ENCODE results near the gene TARP.

Gene TARP

GRCh38 chr7:38296059-38296857 lies 22.8 kb upstream of the TARP start:
- no peaks in the 10 kb centered on the region for H3K36me3 ChIP-seq (ENCODE audit: control insufficient read depth, insufficient read depth, low read length)
- no peak overlapping the region for H3K27ac ChIP-seq
- H3K79me2 ChIP-seq: no peaks in the 10 kb centered on the region
- H3K4me2 ChIP-seq (ENCODE audit: low read length): no peak overlapping the region
- H3K4me1 ChIP-seq: no peaks in the 10 kb centered on the region
- no peaks in the 10 kb centered on the region for H3K27me3 ChIP-seq (ENCODE audit: control insufficient read depth, insufficient read depth, low read length)
- H3K9ac ChIP-seq: no peak overlapping the region
- no peak overlapping the region for H2AFZ ChIP-seq
- H3K9me3 ChIP-seq (ENCODE audit: control insufficient read depth, low read length): no peaks in the 10 kb centered on the region
- no peak overlapping the region for H3K4me3 ChIP-seq (ENCODE audit: low read depth, low read length)
- TF ChIP-seq CTCF (IDR thresholded peaks at IDR 0.05): no peak

DNA sequence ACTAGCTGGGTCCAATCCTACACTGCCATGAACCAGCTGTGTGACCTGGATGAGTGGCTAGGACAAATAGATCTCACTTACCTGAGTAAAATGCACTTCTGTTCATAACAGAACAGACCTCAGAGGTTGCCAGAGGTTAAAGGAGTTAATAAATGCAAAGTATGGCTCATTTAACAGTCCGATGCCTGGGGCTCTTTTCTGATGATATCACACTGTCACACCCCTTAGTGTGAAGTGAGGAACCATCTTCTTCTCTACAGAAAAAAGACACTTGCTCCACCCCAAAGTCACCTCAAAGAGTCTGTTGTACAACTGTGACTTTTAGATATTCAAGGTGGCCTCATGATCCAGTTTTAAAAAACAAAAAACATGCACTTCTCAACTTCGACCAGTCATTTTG lies 21.5 kb upstream of the TARP start:
- Histone ChIP-seq H3K79me2 (no peaks in the 10 kb centered on the region), H3K36me3 (ENCODE audit: control insufficient read depth, insufficient read depth, low read length) (no peaks in the 10 kb centered on the region), H3K9ac (no peak overlapping the region), H3K4me2 (ENCODE audit: low read length) (no peak overlapping the region), H3K4me1 (no peaks in the 10 kb centered on the region), H3K27me3 (ENCODE audit: control insufficient read depth, insufficient read depth, low read length) (no peaks in the 10 kb centered on the region), H3K9me3 (ENCODE audit: control insufficient read depth, low read length) (no peaks in the 10 kb centered on the region), H3K4me3 (ENCODE audit: low read depth, low read length) (no peak overlapping the region), H3K27ac (no peak overlapping the region), H2AFZ (no peak overlapping the region)
- TF ChIP-seq CTCF (IDR thresholded peaks at IDR 0.05): no peak

DNA sequence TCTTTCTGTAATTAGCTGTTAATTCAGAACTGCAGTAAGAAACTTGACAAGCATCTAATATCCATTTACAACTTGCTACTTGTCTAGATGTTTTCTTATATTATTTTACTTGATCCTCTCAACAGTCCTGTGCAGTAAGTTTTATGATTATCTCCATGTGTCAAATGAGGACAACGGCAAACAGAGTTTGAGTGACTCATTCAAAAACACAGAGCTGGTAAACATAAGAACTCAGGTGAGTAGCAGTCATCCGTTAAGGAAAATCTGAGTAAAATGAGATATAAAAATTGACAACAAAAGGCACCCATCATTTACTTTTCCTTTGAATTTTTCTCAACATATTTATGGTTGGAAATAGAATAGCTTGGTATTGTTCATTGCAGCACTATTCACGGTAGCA lies 19.0 kb upstream of the TARP start:
- no peaks in the 10 kb centered on the region for H3K36me3 ChIP-seq (ENCODE audit: control insufficient read depth, insufficient read depth, low read length)
- no peaks in the 10 kb centered on the region for H3K79me2 ChIP-seq
- no peaks in the 10 kb centered on the region for H3K4me1 ChIP-seq
- no peak overlapping the region for H3K4me2 ChIP-seq (ENCODE audit: low read length)
- H3K27ac ChIP-seq: no peak overlapping the region
- no peaks in the 10 kb centered on the region for H3K9me3 ChIP-seq (ENCODE audit: control insufficient read depth, low read length)
- H3K27me3 ChIP-seq (ENCODE audit: control insufficient read depth, insufficient read depth, low read length): no peaks in the 10 kb centered on the region
- H3K4me3 ChIP-seq (ENCODE audit: low read depth, low read length): no peak overlapping the region
- H3K9ac ChIP-seq: no peak overlapping the region
- no peak overlapping the region for H2AFZ ChIP-seq
- no peak for TF ChIP-seq CTCF (IDR thresholded peaks at IDR 0.05)

GRCh38 chr7:38291650-38292049 lies 18.2 kb upstream of the TARP start:
- H3K9ac ChIP-seq: no peak overlapping the region
- no peak overlapping the region for H3K4me3 ChIP-seq (ENCODE audit: low read depth, low read length)
- no peak overlapping the region for H2AFZ ChIP-seq
- no peaks in the 10 kb centered on the region for H3K27me3 ChIP-seq (ENCODE audit: control insufficient read depth, insufficient read depth, low read length)
- H3K4me2 ChIP-seq (ENCODE audit: low read length): no peak overlapping the region
- TF ChIP-seq CTCF (IDR thresholded peaks at IDR 0.05): no peak
- H3K4me1 ChIP-seq: no peaks in the 10 kb centered on the region
- no peaks in the 10 kb centered on the region for H3K9me3 ChIP-seq (ENCODE audit: control insufficient read depth, low read length)
- no peaks in the 10 kb centered on the region for H3K79me2 ChIP-seq
- no peaks in the 10 kb centered on the region for H3K36me3 ChIP-seq (ENCODE audit: control insufficient read depth, insufficient read depth, low read length)
- H3K27ac ChIP-seq: no peak overlapping the region

DNA sequence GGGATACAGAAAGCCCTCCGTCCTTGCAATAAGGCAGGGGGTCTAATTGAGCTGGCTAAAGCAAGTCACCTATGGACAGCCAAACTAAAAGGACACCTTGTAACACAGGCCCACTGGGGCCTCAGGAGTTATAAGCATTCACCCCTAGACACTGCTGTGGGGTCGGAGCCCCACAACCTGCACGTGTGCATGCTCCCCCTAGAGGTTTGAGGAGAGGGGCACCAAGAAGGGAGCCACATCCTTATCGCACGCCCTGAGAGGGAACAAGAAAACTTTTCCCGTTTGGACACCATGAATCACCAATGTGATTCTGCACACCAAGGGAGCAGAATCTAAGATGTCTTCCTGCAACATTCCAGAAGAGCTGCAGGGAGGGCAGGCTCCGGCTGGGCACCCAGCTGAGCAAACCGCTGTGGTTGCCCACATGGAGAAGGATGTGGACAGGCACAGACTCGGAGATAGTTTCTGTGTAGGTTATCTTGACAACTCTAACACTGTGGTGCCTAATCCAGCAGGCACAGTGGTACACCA lies 17.7 kb upstream of the TARP start:
- Histone ChIP-seq H3K4me1 (no peaks in the 10 kb centered on the region), H3K9me3 (ENCODE audit: control insufficient read depth, low read length) (no peaks in the 10 kb centered on the region), H3K27ac (no peak overlapping the region), H2AFZ (no peak overlapping the region), H3K9ac (no peak overlapping the region), H3K36me3 (ENCODE audit: control insufficient read depth, insufficient read depth, low read length) (no peaks in the 10 kb centered on the region), H3K4me2 (ENCODE audit: low read length) (no peak overlapping the region), H3K4me3 (ENCODE audit: low read depth, low read length) (no peak overlapping the region), H3K79me2 (no peaks in the 10 kb centered on the region), H3K27me3 (ENCODE audit: control insufficient read depth, insufficient read depth, low read length) (no peaks in the 10 kb centered on the region)
- no peak for TF ChIP-seq CTCF (IDR thresholded peaks at IDR 0.05)
